Prostate gland (tissue), 2 donors: ENCODE measurements around the gene DLGAP1. TPM values are rescaled to one million over a fixed set of nuclear protein-coding genes. Genes with fewer than 3 reads are reported as not detected.
A peak's percentile ranks its signal among the peaks of the same experiment; 100 is the strongest.

Experiments used
- DNase-seq: peaks from one replicate; pipeline ENCODE4 v3.0.0-alpha.2; 2019; ENCODE audit warnings: low spot score
- H3K27ac ChIP-seq, 2 donors: fragments of 200-600 bp; sonication (generic); 2 replicates each; pipeline ENCODE4 v1.5.1; 2017 to 2019
- H3K27me3 ChIP-seq: fragments of 200-600 bp; sonication (generic); replicated peaks from 2 replicates; pipeline ENCODE4 v1.5.1; 2019; ENCODE audit not compliant: insufficient read depth
- H3K36me3 ChIP-seq, 2 donors: fragments of 200-600 bp; sonication (generic); 1 replicate in 1 of 2; 2 replicates in 1 of 2; pipeline versions ENCODE4 v1.5.1 to v1.8.1; 2017 to 2019
- H3K4me1 ChIP-seq: fragments of 200-600 bp; sonication (generic); replicated peaks from 2 replicates; pipeline ENCODE4 v1.5.1; 2019
- H3K4me3 ChIP-seq, 2 donors: fragments of 200-600 bp; sonication (generic); 2 replicates each; pipeline ENCODE4 v1.5.1; 2017 to 2019
- H3K9me3 ChIP-seq: fragments of 200-600 bp; sonication (generic); 2 replicates; pipeline ENCODE4 v1.5.1; 2017
- CTCF ChIP-seq, 4 experiments: fragments of 200-600 bp in 2 of 4; fragments of 450-650 bp in 2 of 4; sonication (generic) in 2 of 4; IDR thresholded peaks; 1 replicate in 3 of 4; 2 replicates in 1 of 4; pipeline ENCODE4 v1.5.1; 2016 to 2019; ENCODE audit warnings: antibody characterized with exemption in 4 of 4, mild to moderate bottlenecking in 2 of 4, moderate library complexity in 2 of 4
- POLR2A ChIP-seq: fragments of 450-650 bp; IDR thresholded peaks from one replicate; pipeline ENCODE4 v1.6.1; 2016; ENCODE audit warnings: antibody characterized with exemption, mild to moderate bottlenecking
- POLR2AphosphoS5 ChIP-seq: sonication (generic); formaldehyde crosslinking; IDR thresholded peaks from one replicate; pipeline ENCODE4 v1.6.1; 2017; ENCODE audit warnings: antibody characterized with exemption
- WGBS: methylation state at CpG from one replicate; pipeline ENCODE4 v1.1.5; 2018; 5-methylcytosine and 5-hydroxymethylcytosine counted together
- intact Hi-C: fragments of 100-400 bp; cut with DNase I; formaldehyde crosslinking; loops from one replicate; pipeline ENCODE4 v1.14.2; 2022
- total RNA-seq, 2 donors: library from RNA; depleted of rRNA; stranded (reverse); fragments of >200 nt; gene quantifications; one replicate each; pipeline ENCODE4 v1.1.0, GENCODE V29; 2016

The DLGAP1 gene
- total RNA-seq, 2 donors from 2014 or later, result 42.2 to 66.7 TPM

- Histone ChIP-seq H3K36me3 (no peaks in the 10 kb centered on the region), H3K27ac (no peak overlapping the region), H3K4me1 (peaks cover 17% of the 10 kb centered on the region), H3K4me3 (no peak overlapping the region), H3K9me3 (no peaks in the 10 kb centered on the region), H3K27me3 (no peaks in the 10 kb centered on the region)
- DNase-seq, result no peak
- TF ChIP-seq POLR2A (no peak), POLR2AphosphoS5 (no peak), CTCF (IDR thresholded peaks at IDR 0.05) (no peak)
- intact Hi-C loops, result no loop called here
- WGBS, result 93% methylated on average over 5 of the region's 5 CpGs
Measured at GRCh38 chr18:3461704-3462103, 993.4 kb downstream of the DLGAP1 start.

GRCh38 chr18:3460823-3461398 is 994.2 kb downstream of the DLGAP1 start:
- DNase-seq, result no peak
- Histone ChIP-seq H3K27me3 (no peaks in the 10 kb centered on the region), H3K36me3 (no peaks in the 10 kb centered on the region), H3K27ac (no peak overlapping the region), H3K4me3 (no peak overlapping the region), H3K9me3 (no peaks in the 10 kb centered on the region), H3K4me1 (peaks cover 22% of the 10 kb centered on the region)
- 95% methylated on average over 4 of the region's 4 CpGs for WGBS
- no peak for TF ChIP-seq CTCF (IDR thresholded peaks at IDR 0.05)
- TF ChIP-seq POLR2AphosphoS5, result no peak
- TF ChIP-seq POLR2A, result no peak
- intact Hi-C loops, result no loop called here

DNA sequence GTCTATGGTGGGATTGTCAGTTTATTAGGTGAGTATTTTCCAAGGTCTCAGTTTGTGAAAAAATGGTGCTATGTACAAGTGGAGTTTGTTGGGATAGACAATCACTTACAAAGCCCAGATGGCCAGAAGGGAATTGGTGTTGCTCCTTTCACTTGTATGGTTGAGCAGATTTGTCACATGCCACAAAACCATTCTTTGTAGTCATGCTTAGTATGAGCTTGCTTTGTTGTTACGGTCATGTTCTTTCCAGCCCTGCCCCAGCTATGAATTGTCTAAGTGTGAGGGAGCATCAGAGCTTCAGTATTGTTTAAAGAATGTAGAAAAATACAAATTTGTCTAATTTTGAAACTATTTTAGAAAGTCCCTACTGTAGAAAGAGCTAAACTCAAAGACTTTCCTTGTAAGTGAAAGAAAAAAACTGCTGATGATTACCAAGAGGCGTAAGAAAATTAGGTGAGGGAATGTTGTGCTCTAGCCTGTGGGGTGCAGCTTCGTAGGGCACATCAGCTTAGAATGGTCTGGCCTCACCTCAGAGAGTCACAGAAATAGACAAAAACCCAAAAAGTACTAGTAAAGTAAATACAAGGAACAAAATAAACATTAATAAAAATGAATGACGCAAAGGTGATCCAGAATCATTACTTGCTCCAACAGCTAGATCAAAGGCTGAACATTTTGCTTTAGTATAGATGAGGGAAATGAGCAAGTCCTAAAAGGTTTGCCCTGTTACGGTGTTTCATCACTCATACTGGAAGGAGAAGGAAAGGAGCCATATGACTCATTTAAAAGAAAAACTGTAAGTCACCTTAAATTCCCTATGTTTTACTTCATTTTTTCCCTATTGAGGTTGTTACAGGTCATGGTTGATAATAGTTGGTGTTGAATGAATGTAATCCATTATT is 995.9 kb downstream of the DLGAP1 start:
- 51% methylated on average over 5 of the region's 5 CpGs for WGBS
- Histone ChIP-seq H3K4me1 (peaks cover 28% of the 10 kb centered on the region), H3K9me3 (no peaks in the 10 kb centered on the region), H3K36me3 (no peaks in the 10 kb centered on the region), H3K4me3 (no peak overlapping the region), H3K27ac (peak overlapping the region; percentile 50 to 59), H3K27me3 (no peaks in the 10 kb centered on the region)
- no peak for DNase-seq
- TF ChIP-seq POLR2A, result no peak
- peak; percentile 34 for TF ChIP-seq POLR2AphosphoS5
- peak in 1 of 4 experiments; percentile 11 for TF ChIP-seq CTCF (IDR thresholded peaks at IDR 0.05)
- intact Hi-C loops, result no loop called here

DNA sequence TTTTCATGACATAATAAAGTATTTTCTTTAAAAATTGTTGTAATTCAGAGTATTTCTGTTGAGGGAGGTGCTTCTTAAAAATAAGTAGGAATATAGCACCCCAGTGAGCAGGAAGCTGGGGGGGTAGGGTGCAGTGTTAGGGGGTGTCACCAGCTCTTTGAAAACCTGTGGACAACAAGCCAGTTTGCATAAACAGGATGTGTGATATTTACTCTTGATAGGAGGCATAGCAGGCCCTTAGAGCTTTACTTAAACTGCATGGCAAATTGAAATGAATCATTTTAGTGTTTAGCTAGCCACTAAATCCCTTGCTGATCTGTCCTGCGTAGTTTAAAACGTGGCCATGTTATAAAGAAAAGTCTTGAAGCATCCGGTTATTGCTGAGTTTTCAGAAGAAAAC is 996.7 kb downstream of the DLGAP1 start:
- Histone ChIP-seq H3K9me3 (no peaks in the 10 kb centered on the region), H3K4me3 (no peak overlapping the region), H3K27me3 (no peaks in the 10 kb centered on the region), H3K27ac (peak overlapping the region in 1 of 2 donors; percentile 59), H3K4me1 (peaks cover 28% of the 10 kb centered on the region), H3K36me3 (no peaks in the 10 kb centered on the region)
- WGBS, result 71% methylated on average over 3 of the region's 3 CpGs
- intact Hi-C loops, result no loop called here
- DNase-seq, result no peak
- no peak for TF ChIP-seq POLR2A
- no peak for TF ChIP-seq CTCF (IDR thresholded peaks at IDR 0.05)
- no peak for TF ChIP-seq POLR2AphosphoS5
